ENCODE results near the gene SLC38A11. TPM values are rescaled to one million over a fixed set of nuclear protein-coding genes. Genes with fewer than 3 reads are reported as not detected.

The SLC38A11 gene
- total and polyA plus RNA-seq, 2 donors (not counting 1 experiment from before 2014, with no cell fraction given) = 0.50 to 1.1 TPM

GRCh38 chr2:164935118-164936101 is 19.9 kb downstream of the SLC38A11 start:
- no peaks in the 10 kb centered on the region for H3K27me3 ChIP-seq (ENCODE audit: control insufficient read depth, insufficient read depth, low read length)

GRCh38 chr2:164934401-164935117 is 20.8 kb downstream of the SLC38A11 start:
- no peaks in the 10 kb centered on the region for H3K4me1 ChIP-seq (ENCODE audit: control insufficient read depth, extremely low read depth, insufficient read depth, low read length)

More at GRCh38 chr2:164935118-164936101, 19.9 kb downstream of the SLC38A11 start:
- H3K4me3 ChIP-seq (replicated peaks in 1 of 4; ENCODE audit: control extremely low read depth in 1 of 4, insufficient read depth in 1 of 4, low read depth in 3 of 4, low read length in 4 of 4) = no peak overlapping the region
- H3K9ac ChIP-seq (ENCODE audit: insufficient read depth, low read length) = no peak overlapping the region
- DNase-seq (ENCODE audit: low read depth in 2 of 2) = no peak
- no peaks in the 10 kb centered on the region for H4K20me1 ChIP-seq (ENCODE audit: control insufficient read depth, extremely low read depth, insufficient read depth, low read length)
- H2AFZ ChIP-seq (ENCODE audit: low read length) = peak overlapping the region; percentile 47
- no peak overlapping the region for H3K27ac ChIP-seq (ENCODE audit: insufficient read depth, low read length)
- H3K4me1 ChIP-seq (ENCODE audit: control insufficient read depth, extremely low read depth, insufficient read depth, low read length) = no peaks in the 10 kb centered on the region
- no peaks in the 10 kb centered on the region for H3K36me3 ChIP-seq (ENCODE audit: control insufficient read depth, insufficient read depth, low read length)
- no peaks in the 10 kb centered on the region for H3K79me2 ChIP-seq (ENCODE audit: control insufficient read depth, insufficient read depth, low read length)
- H3K4me2 ChIP-seq (ENCODE audit: extremely low read depth, insufficient read depth, low read length) = no peak overlapping the region
- TF ChIP-seq CTCF (conservative IDR thresholded peaks at IDR 0.05 in 1 of 2, IDR thresholded peaks at IDR 0.05 in 1 of 2; ENCODE audit: low read depth in 1 of 2, low read length in 2 of 2) (no peak), EZH2 (IDR thresholded peaks at IDR 0.05; ENCODE audit: low read length, missing control alignments) (no peak)
- no peaks in the 10 kb centered on the region for H3K9me3 ChIP-seq (ENCODE audit: control insufficient read depth, insufficient read depth, low read depth, low read length)

More at GRCh38 chr2:164934401-164935117, 20.8 kb downstream of the SLC38A11 start:
- H3K4me3 ChIP-seq (replicated peaks in 1 of 4; ENCODE audit: control extremely low read depth in 1 of 4, insufficient read depth in 1 of 4, low read depth in 3 of 4, low read length in 4 of 4) = no peak overlapping the region
- H3K36me3 ChIP-seq (ENCODE audit: control insufficient read depth, insufficient read depth, low read length) = no peaks in the 10 kb centered on the region
- no peaks in the 10 kb centered on the region for H3K79me2 ChIP-seq (ENCODE audit: control insufficient read depth, insufficient read depth, low read length)
- no peak overlapping the region for H2AFZ ChIP-seq (ENCODE audit: low read length)
- no peak overlapping the region for H3K4me2 ChIP-seq (ENCODE audit: extremely low read depth, insufficient read depth, low read length)
- H3K27me3 ChIP-seq (ENCODE audit: control insufficient read depth, insufficient read depth, low read length) = no peaks in the 10 kb centered on the region
- TF ChIP-seq EZH2 (IDR thresholded peaks at IDR 0.05; ENCODE audit: low read length, missing control alignments) (no peak), CTCF (conservative IDR thresholded peaks at IDR 0.05 in 1 of 2, IDR thresholded peaks at IDR 0.05 in 1 of 2; ENCODE audit: low read depth in 1 of 2, low read length in 2 of 2) (no peak)
- H3K9me3 ChIP-seq (ENCODE audit: control insufficient read depth, insufficient read depth, low read depth, low read length) = no peaks in the 10 kb centered on the region
- H3K27ac ChIP-seq (ENCODE audit: insufficient read depth, low read length) = no peak overlapping the region
- H3K9ac ChIP-seq (ENCODE audit: insufficient read depth, low read length) = no peak overlapping the region
- H4K20me1 ChIP-seq (ENCODE audit: control insufficient read depth, extremely low read depth, insufficient read depth, low read length) = no peaks in the 10 kb centered on the region
- DNase-seq (ENCODE audit: low read depth in 2 of 2) = no peak

All from fibroblast of lung (primary cell).